Measurements from ENCODE around the gene C6orf47. TPM values are rescaled to one million over a fixed set of nuclear protein-coding genes. Genes with fewer than 3 reads are reported as not detected.

Gene C6orf47
- total and polyA plus RNA-seq, 4 donors, result 18.9 to 26.8 (median 24.0) TPM

DNA sequence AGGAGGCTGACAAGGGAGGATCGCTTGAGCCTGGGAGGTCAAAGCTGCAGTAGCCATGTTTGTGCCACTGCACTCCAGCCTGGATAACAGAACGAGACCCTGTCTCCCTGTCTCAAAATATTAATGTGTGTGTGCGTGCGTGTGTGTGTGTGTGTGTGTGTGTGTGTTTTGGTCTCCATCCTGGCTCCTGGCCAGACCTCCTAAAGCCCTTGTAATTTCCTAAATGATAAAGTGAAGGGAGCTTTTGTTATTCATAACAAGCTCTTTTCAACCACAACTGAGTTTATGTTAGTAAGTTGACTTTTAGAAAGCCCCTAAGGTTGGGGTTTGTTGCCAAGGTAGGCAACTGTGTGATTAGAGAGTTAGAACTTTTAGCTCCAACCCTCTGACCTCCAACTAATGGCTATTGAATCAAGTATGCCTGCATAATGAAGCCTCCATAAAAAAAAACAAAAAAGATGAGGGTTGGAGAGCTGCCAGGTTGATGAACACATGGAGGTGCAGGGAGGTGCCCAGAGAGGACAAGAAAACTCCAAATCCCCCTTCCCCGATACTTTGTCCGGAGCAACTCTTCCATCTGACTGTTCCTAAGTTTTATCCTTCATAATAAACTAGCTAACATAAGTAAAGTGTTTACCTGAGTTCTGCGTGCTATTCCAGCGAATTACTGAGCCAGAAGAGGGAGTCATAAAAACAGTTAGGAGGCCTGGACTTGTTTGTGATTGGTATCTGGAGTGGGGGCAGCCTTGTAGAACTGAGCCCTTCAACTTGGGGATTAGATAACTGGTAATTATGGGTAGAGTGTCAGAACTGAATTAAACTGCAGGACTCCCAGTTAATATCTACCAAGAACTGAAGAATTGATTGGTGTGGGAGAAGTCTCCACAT, 50.8 kb downstream of the C6orf47 start:
- DNase-seq (peak in 2 of 3 donors; percentile 37 to 40), ATAC-seq (ENCODE audit: insufficient read depth, low FRiP score) (no peak)
- no peak for TF ChIP-seq CTCF (IDR thresholded peaks at IDR 0.05; ENCODE audit: control extremely low read depth, extremely low read depth)
- H3K27me3 ChIP-seq (ENCODE audit: control insufficient read depth in 3 of 3, insufficient read depth in 3 of 3, low read length in 2 of 3), result no peaks in the 10 kb centered on the region
- no peaks in the 10 kb centered on the region for H3K9me3 ChIP-seq (ENCODE audit: control insufficient read depth in 4 of 4, insufficient read depth in 3 of 4, low read length in 3 of 4)
- H3K9ac ChIP-seq (ENCODE audit: insufficient read depth in 1 of 2, low read length in 2 of 2), result no peak overlapping the region
- no peaks in the 10 kb centered on the region for H3K36me3 ChIP-seq (ENCODE audit: control insufficient read depth in 4 of 4, insufficient read depth in 4 of 4, low read length in 4 of 4)
- 69 to 70% methylated on average over 8 of the region's 8 CpGs for WGBS, 2 donors
- peaks cover 0 to 7% (median 0%) of the 10 kb centered on the region in 5 donors for H3K4me1 ChIP-seq (ENCODE audit: control insufficient read depth in 5 of 5, insufficient read depth in 5 of 5, low read length in 5 of 5)
- H3K4me3 ChIP-seq, result no peak overlapping the region
- H3K27ac ChIP-seq (ENCODE audit: low read depth in 1 of 2, low read length in 1 of 2), result no peak overlapping the region

Small RNAs within 50 kb of the gene (small RNA-seq; reads per million reads assigned to genes)
- gene MIR4646 (ENCODE audit: low replicate concordance) (0.10 reads per million), gene MIR6832 (ENCODE audit: low replicate concordance) (not detected), gene RF00019 (ENCODE audit: low replicate concordance) (not detected), gene SNORA38 (ENCODE audit: low replicate concordance) (1.7 reads per million, percentile 89 among the genes with 10 or more reads in this experiment), gene UQCRHP1 (ENCODE audit: low replicate concordance) (not detected)

Other genes starting within 250 kb of the C6orf47 start
Only the 30 nearest of the 37 such genes appear.
- gene MCCD1, start 131.8 kb downstream of the C6orf47 start, total RNA-seq, result not detected
- gene MCCD1, start 131.8 kb downstream of the C6orf47 start, polyA plus RNA-seq, result not detected
- gene DDX39B, start 118.8 kb downstream of the C6orf47 start, total RNA-seq, result 100 to 1,000 TPM; 316 to 418 TPM
- gene DDX39B, start 118.8 kb downstream of the C6orf47 start, polyA plus RNA-seq, result 100 to 1,000 TPM; 318 to 354 TPM
- 1 to 10 TPM in 1 of 2 donors, under 1 TPM in 1; 0.28 to 1.5 TPM for gene ATP6V1G2, start 114.2 kb downstream of the C6orf47 start, total RNA-seq
- under 1 TPM; 0.47 to 0.56 TPM for gene ATP6V1G2, start 114.2 kb downstream of the C6orf47 start, polyA plus RNA-seq
- 10 to 100 TPM; 13.5 to 19.2 TPM for gene NFKBIL1, start 113.2 kb downstream of the C6orf47 start, total RNA-seq
- gene NFKBIL1, start 113.2 kb downstream of the C6orf47 start, polyA plus RNA-seq, result 10 to 100 TPM; 18.9 to 32.2 TPM
- gene LTA, start 88.5 kb downstream of the C6orf47 start, total RNA-seq, result 1 to 10 TPM in 1 of 2 donors, under 1 TPM in 1; 0.54 to 1.2 TPM
- gene LTA, start 88.5 kb downstream of the C6orf47 start, polyA plus RNA-seq, result under 1 TPM; 0.28 to 0.40 TPM
- 1 to 10 TPM in 1 of 2 donors, under 1 TPM in 1; 0.23 to 6.6 TPM for gene TNF, start 85.2 kb downstream of the C6orf47 start, total RNA-seq
- gene TNF, start 85.2 kb downstream of the C6orf47 start, polyA plus RNA-seq, result 10 to 100 TPM in 1 of 2 donors, 1 to 10 TPM in 1; 1.6 to 15.7 TPM
- gene LTB, start 78.4 kb downstream of the C6orf47 start, total RNA-seq, result 10 to 100 TPM in 1 of 2 donors, 1 to 10 TPM in 1; 9.9 to 14.6 TPM
- gene LTB, start 78.4 kb downstream of the C6orf47 start, polyA plus RNA-seq, result 10 to 100 TPM in 1 of 2 donors, 1 to 10 TPM in 1; 9.8 to 31.9 TPM
- 10 to 100 TPM in 1 of 2 donors, 1 to 10 TPM in 1; 9.6 to 78.8 TPM for gene LST1, start 74.5 kb downstream of the C6orf47 start, total RNA-seq
- 100 to 1,000 TPM in 1 of 2 donors, 10 to 100 TPM in 1; 96.1 to 164 TPM for gene LST1, start 74.5 kb downstream of the C6orf47 start, polyA plus RNA-seq
- under 1 TPM in 1 of 2 donors, not detected in 1; 0.64 TPM for gene NCR3, start 67.8 kb downstream of the C6orf47 start, total RNA-seq
- under 1 TPM; 0.61 TPM for gene NCR3, start 67.8 kb downstream of the C6orf47 start, polyA plus RNA-seq
- gene AIF1, start 45.5 kb downstream of the C6orf47 start, total RNA-seq, result 10 to 100 TPM; 38.7 to 86.0 TPM
- 100 to 1,000 TPM in 1 of 2 donors, 10 to 100 TPM in 1; 89.9 to 345 TPM for gene AIF1, start 45.5 kb downstream of the C6orf47 start, polyA plus RNA-seq
- gene PRRC2A, start 40.1 kb downstream of the C6orf47 start, total RNA-seq, result 100 to 1,000 TPM in 1 of 2 donors, 10 to 100 TPM in 1; 73.7 to 157 TPM
- gene PRRC2A, start 40.1 kb downstream of the C6orf47 start, polyA plus RNA-seq, result 100 to 1,000 TPM in 1 of 2 donors, 10 to 100 TPM in 1; 90.4 to 115 TPM
- gene BAG6, start 8.1 kb downstream of the C6orf47 start, total RNA-seq, result 100 to 1,000 TPM; 164 to 259 TPM
- 100 to 1,000 TPM; 189 to 322 TPM for gene BAG6, start 8.1 kb downstream of the C6orf47 start, polyA plus RNA-seq
- gene APOM, start 4.9 kb downstream of the C6orf47 start, total RNA-seq, result 1 to 10 TPM; 1.3 to 2.5 TPM
- 1 to 10 TPM; 2.2 to 8.8 TPM for gene APOM, start 4.9 kb downstream of the C6orf47 start, polyA plus RNA-seq
- gene GPANK1, start 4.2 kb upstream of the C6orf47 start, total RNA-seq, result 10 to 100 TPM; 13.3 to 16.6 TPM
- gene GPANK1, start 4.2 kb upstream of the C6orf47 start, polyA plus RNA-seq, result 10 to 100 TPM; 12.7 to 15.7 TPM
- 100 to 1,000 TPM; 114 to 123 TPM for gene CSNK2B, start 5.3 kb upstream of the C6orf47 start, total RNA-seq
- 100 to 1,000 TPM; 150 to 154 TPM for gene CSNK2B, start 5.3 kb upstream of the C6orf47 start, polyA plus RNA-seq
- 10 to 100 TPM in 1 of 2 donors, 1 to 10 TPM in 1; 5.7 to 13.7 TPM for gene LY6G5B, start 9.2 kb upstream of the C6orf47 start, total RNA-seq
- 1 to 10 TPM; 7.6 to 8.8 TPM for gene LY6G5B, start 9.2 kb upstream of the C6orf47 start, polyA plus RNA-seq
- gene LY6G5C, start 20.3 kb upstream of the C6orf47 start, total RNA-seq, result 1 to 10 TPM; 3.0 to 5.0 TPM
- gene LY6G5C, start 20.3 kb upstream of the C6orf47 start, polyA plus RNA-seq, result 1 to 10 TPM; 2.8 to 3.9 TPM
- gene ABHD16A, start 42.5 kb upstream of the C6orf47 start, total RNA-seq, result 10 to 100 TPM; 49.5 to 57.7 TPM
- 10 to 100 TPM; 30.6 to 68.6 TPM for gene ABHD16A, start 42.5 kb upstream of the C6orf47 start, polyA plus RNA-seq
- under 1 TPM in 1 of 2 donors, not detected in 1; 0.21 TPM for gene LY6G6F, start 46.1 kb upstream of the C6orf47 start, total RNA-seq
- 1 to 10 TPM in 1 of 2 donors, not detected in 1; 2.2 TPM for gene LY6G6F, start 46.1 kb upstream of the C6orf47 start, polyA plus RNA-seq
- gene LY6G6D, start 54.6 kb upstream of the C6orf47 start, total RNA-seq, result not detected
- gene LY6G6D, start 54.6 kb upstream of the C6orf47 start, polyA plus RNA-seq, result not detected
- not detected for gene LY6G6C, start 61.0 kb upstream of the C6orf47 start, total RNA-seq
- under 1 TPM; 0.14 to 0.16 TPM for gene LY6G6C, start 61.0 kb upstream of the C6orf47 start, polyA plus RNA-seq
- 1 to 10 TPM in 1 of 2 donors, under 1 TPM in 1; 0.64 to 1.1 TPM for gene MPIG6B, start 62.6 kb upstream of the C6orf47 start, total RNA-seq
- 1 to 10 TPM in 1 of 2 donors, under 1 TPM in 1; 0.45 to 2.3 TPM for gene MPIG6B, start 62.6 kb upstream of the C6orf47 start, polyA plus RNA-seq
- gene DDAH2, start 68.5 kb upstream of the C6orf47 start, total RNA-seq, result 10 to 100 TPM; 60.3 to 80.0 TPM
- gene DDAH2, start 68.5 kb upstream of the C6orf47 start, polyA plus RNA-seq, result 100 to 1,000 TPM; 103 to 130 TPM
- 100 to 1,000 TPM; 231 to 368 TPM for gene CLIC1, start 75.8 kb upstream of the C6orf47 start, total RNA-seq
- 100 to 1,000 TPM; 387 to 763 TPM for gene CLIC1, start 75.8 kb upstream of the C6orf47 start, polyA plus RNA-seq
- 10 to 100 TPM; 11.6 to 17.8 TPM for gene MSH5, start 79.2 kb upstream of the C6orf47 start, total RNA-seq
- 10 to 100 TPM in 1 of 2 donors, 1 to 10 TPM in 1; 4.5 to 15.1 TPM for gene MSH5, start 79.2 kb upstream of the C6orf47 start, polyA plus RNA-seq
- gene SAPCD1, start 101.9 kb upstream of the C6orf47 start, total RNA-seq, result 1 to 10 TPM; 1.7 to 4.4 TPM
- 1 to 10 TPM; 1.3 to 6.3 TPM for gene SAPCD1, start 101.9 kb upstream of the C6orf47 start, polyA plus RNA-seq
- gene VWA7, start 116.5 kb upstream of the C6orf47 start, total RNA-seq, result 10 to 100 TPM in 1 of 2 donors, 1 to 10 TPM in 1; 4.6 to 14.2 TPM
- 1 to 10 TPM; 2.2 to 6.7 TPM for gene VWA7, start 116.5 kb upstream of the C6orf47 start, polyA plus RNA-seq
- 10 to 100 TPM; 32.2 to 95.4 TPM for gene VARS1, start 135.0 kb upstream of the C6orf47 start, total RNA-seq
- gene VARS1, start 135.0 kb upstream of the C6orf47 start, polyA plus RNA-seq, result 10 to 100 TPM; 36.3 to 45.8 TPM
- 10 to 100 TPM; 22.0 to 39.4 TPM for gene LSM2, start 146.2 kb upstream of the C6orf47 start, total RNA-seq
- 10 to 100 TPM; 52.0 to 66.7 TPM for gene LSM2, start 146.2 kb upstream of the C6orf47 start, polyA plus RNA-seq
- gene HSPA1L, start 154.5 kb upstream of the C6orf47 start, total RNA-seq, result 1 to 10 TPM; 1.9 to 2.3 TPM
- 1 to 10 TPM; 1.0 to 1.2 TPM for gene HSPA1L, start 154.5 kb upstream of the C6orf47 start, polyA plus RNA-seq